HG02973 (cell line): ENCODE data around the gene TMEM125.

Experiments used
- ATAC-seq: cut with Tn5 transposase; IDR thresholded peaks from one replicate; pipeline ENCODE4 v1.9.1; 2021; ENCODE audit warnings: moderate library complexity; ENCODE audit not compliant: unreplicated experiment

TMEM125 gene

GRCh38 chr1:43288785-43289706 lies 19.3 kb downstream of the TMEM125 start:
- no peak for ATAC-seq

- no peak for ATAC-seq
These were observed 22.4 kb downstream of the TMEM125 start for GRCh38 chr1:43292216-43292615.

- ATAC-seq = no peak
These were observed 22.9 kb downstream of the TMEM125 start for GRCh38 chr1:43292679-43293078.

GRCh38 chr1:43293176-43293575 lies 23.4 kb downstream of the TMEM125 start:
- ATAC-seq = no peak

- ATAC-seq = no peak
These were observed 24.3 kb downstream of the TMEM125 start for GRCh38 chr1:43293896-43294760.

GRCh38 chr1:43294761-43295160 lies 25.0 kb downstream of the TMEM125 start:
- ATAC-seq = no peak

GRCh38 chr1:43296207-43296606 lies 26.4 kb downstream of the TMEM125 start:
- no peak for ATAC-seq

- no peak for ATAC-seq
These were observed 28.3 kb downstream of the TMEM125 start for GRCh38 chr1:43298055-43298454.

GRCh38 chr1:43299101-43299500 lies 29.3 kb downstream of the TMEM125 start:
- ATAC-seq = no peak

GRCh38 chr1:43300378-43301094 lies 30.8 kb downstream of the TMEM125 start, which contains the start of gene TIE1:
Gene TIE1 (plus strand): TSS chr1:43300982. CDS start chr1:43301072, 90 bp downstream.
- ATAC-seq = no peak

GRCh38 chr1:43302201-43302600 lies 32.4 kb downstream of the TMEM125 start:
- no peak for ATAC-seq

GRCh38 chr1:43302721-43303470 lies 33.1 kb downstream of the TMEM125 start:
- no peak for ATAC-seq

- no peak for ATAC-seq
These were observed 33.9 kb downstream of the TMEM125 start for GRCh38 chr1:43303471-43304313.

GRCh38 chr1:43304314-43304681 lies 34.5 kb downstream of the TMEM125 start:
- ATAC-seq = no peak

GRCh38 chr1:43304771-43305300 lies 35.1 kb downstream of the TMEM125 start:
- ATAC-seq = no peak

GRCh38 chr1:43305461-43305860 lies 35.7 kb downstream of the TMEM125 start:
- no peak for ATAC-seq

- no peak for ATAC-seq
These were observed 36.3 kb downstream of the TMEM125 start for GRCh38 chr1:43305926-43306687.

GRCh38 chr1:43306688-43307457 lies 37.1 kb downstream of the TMEM125 start:
- no peak for ATAC-seq
